ENCODE results near the gene IGSF8. TPM values are rescaled to one million over a fixed set of nuclear protein-coding genes. Genes with fewer than 3 reads are reported as not detected.
"Not testable (repeated sequence)": the region's sequence is repeated elsewhere in the genome, so short reads cannot be mapped to it uniquely, and the experiment has no call there.

The IGSF8 gene
- total RNA-seq, 1 experiment from 2014 or later, result 7.9 TPM

GRCh38 chr1:160127381-160127780 is 29.0 kb upstream of the IGSF8 start:
- DNase-seq (ENCODE audit: low read depth), result no peak

GRCh38 chr1:160126342-160126741 is 27.9 kb upstream of the IGSF8 start:
- not testable (repeated sequence) for DNase-seq (ENCODE audit: low read depth)

- DNase-seq (ENCODE audit: low read depth), result peak; percentile 77
Observed at GRCh38 chr1:160125746-160126145, 27.3 kb upstream of the IGSF8 start.

GRCh38 chr1:160124705-160125478 is 26.5 kb upstream of the IGSF8 start:
- DNase-seq (ENCODE audit: low read depth), result peak; percentile 89

GRCh38 chr1:160123726-160124125 is 25.3 kb upstream of the IGSF8 start:
- no peak for DNase-seq (ENCODE audit: low read depth)

GRCh38 chr1:160122978-160123495 is 24.6 kb upstream of the IGSF8 start:
- no peak for DNase-seq (ENCODE audit: low read depth)

GRCh38 chr1:160121388-160121787 is 23.0 kb upstream of the IGSF8 start:
- no peak for DNase-seq (ENCODE audit: low read depth)

- no peak for DNase-seq (ENCODE audit: low read depth)
Observed at GRCh38 chr1:160120797-160121196, 22.4 kb upstream of the IGSF8 start.

- no peak for DNase-seq (ENCODE audit: low read depth)
Observed at GRCh38 chr1:160118928-160119327, 20.5 kb upstream of the IGSF8 start.

- no peak for DNase-seq (ENCODE audit: low read depth)
Observed at GRCh38 chr1:160117709-160118183, 19.3 kb upstream of the IGSF8 start.

GRCh38 chr1:160117300-160117699 is 18.9 kb upstream of the IGSF8 start:
- DNase-seq (ENCODE audit: low read depth), result no peak

GRCh38 chr1:160116283-160117147 is 18.1 kb upstream of the IGSF8 start:
- no peak for DNase-seq (ENCODE audit: low read depth)

GRCh38 chr1:160115545-160116282 is 17.3 kb upstream of the IGSF8 start, which contains the start of gene ATP1A2:
ATP1A2 (plus strand) TSS chr1:160115759; CDS start chr1:160115862, 103 bp downstream.
- no peak for DNase-seq (ENCODE audit: low read depth)

- DNase-seq (ENCODE audit: low read depth), result no peak
Observed at GRCh38 chr1:160114085-160114484, 15.7 kb upstream of the IGSF8 start.

- no peak for DNase-seq (ENCODE audit: low read depth)
Observed at GRCh38 chr1:160113407-160113806, 15.0 kb upstream of the IGSF8 start.

GRCh38 chr1:160112357-160112756 is 13.9 kb upstream of the IGSF8 start:
- DNase-seq (ENCODE audit: low read depth), result no peak

GRCh38 chr1:160111462-160111861 is 13.0 kb upstream of the IGSF8 start:
- DNase-seq (ENCODE audit: low read depth), result not testable (repeated sequence)

- DNase-seq (ENCODE audit: low read depth), result no peak
Observed at GRCh38 chr1:160109686-160110085, 11.3 kb upstream of the IGSF8 start.

- DNase-seq (ENCODE audit: low read depth), result peak; percentile 42
Observed at GRCh38 chr1:160108888-160109662, 10.7 kb upstream of the IGSF8 start.

GRCh38 chr1:160107512-160107911 is 9.1 kb upstream of the IGSF8 start:
- DNase-seq (ENCODE audit: low read depth), result no peak

GRCh38 chr1:160105155-160105554 is 6.7 kb upstream of the IGSF8 start:
- no peak for DNase-seq (ENCODE audit: low read depth)

Data from RPMI7951 (cell line).